HEK293 (cell line): ENCODE measurements around the gene HGF.

Experiments used
- CTCF ChIA-PET: fragments of 350-600 bp; formaldehyde crosslinking; extraction: SDS; loops from one replicate; lab custom pipeline; 2021; ENCODE audit warnings: antibody characterized with exemption; lab: Yijun Ruan, JAX
- POLR2A ChIA-PET: fragments of 300-600 bp; formaldehyde crosslinking; extraction: SDS; loops from one replicate; lab custom pipeline; 2020; ENCODE audit warnings: antibody characterized with exemption, inconsistent platforms; lab: Yijun Ruan, JAX
- H3K27ac ChIP-seq: fragments of 200-500 bp; sonication (Bioruptor generic); 2 replicates; pipeline ENCODE4 v1.5.1; 2014; ENCODE audit warnings: low read depth, low read length, control low read depth, inconsistent platforms; ENCODE audit errors: extremely low read depth
- H3K36me3 ChIP-seq, 2 experiments: fragments of 200-500 bp in 1 of 2; sonication (Bioruptor generic) in 1 of 2; 1 replicate in 1 of 2; 2 replicates in 1 of 2; pipeline ENCODE4 v1.5.1; 2014 to 2017; ENCODE audit warnings: inconsistent platforms in 2 of 2, low read length in 2 of 2; ENCODE audit not compliant: control insufficient read depth in 2 of 2, insufficient read depth in 1 of 2
- H3K4me1 ChIP-seq: fragments of 200-500 bp; sonication (Bioruptor generic); 2 replicates; pipeline ENCODE4 v1.5.1; 2014; ENCODE audit warnings: mild to moderate bottlenecking, low read length, inconsistent platforms; ENCODE audit not compliant: control insufficient read depth, insufficient read depth
- H3K4me3 ChIP-seq: 2 replicates; pipeline ENCODE4 v1.5.1; 2011; ENCODE audit warnings: low read depth, mild to moderate bottlenecking, control low read depth, low read length, moderate library complexity
- H3K9me3 ChIP-seq: fragments of 200-500 bp; sonication (Bioruptor generic); 2 replicates; pipeline ENCODE4 v1.5.1; 2014; ENCODE audit warnings: low read depth, low read length, inconsistent platforms; ENCODE audit not compliant: control insufficient read depth, insufficient read depth
- CTCF ChIP-seq: fragments of 450-650 bp; formaldehyde crosslinking; IDR thresholded peaks from 2 replicates; pipeline ENCODE4 v1.5.1; 2016; ENCODE audit warnings: missing biosample characterization, missing genetic modification characterization
- FEZF1 ChIP-seq: fragments of 450-650 bp; formaldehyde crosslinking; IDR thresholded peaks from 2 replicates; pipeline ENCODE4 v1.5.1; 2016; ENCODE audit warnings: missing biosample characterization, missing genetic modification characterization
- REPIN1 ChIP-seq: fragments of 450-650 bp; formaldehyde crosslinking; IDR thresholded peaks from 2 replicates; pipeline ENCODE4 v1.5.1; 2017; ENCODE audit warnings: missing biosample characterization, missing genetic modification characterization, low read depth
- ZBTB20 ChIP-seq: fragments of 450-650 bp; formaldehyde crosslinking; IDR thresholded peaks from 2 replicates; pipeline ENCODE4 v1.5.1; 2016; ENCODE audit warnings: missing biosample characterization, missing genetic modification characterization
- ZBTB8A ChIP-seq: fragments of 450-650 bp; formaldehyde crosslinking; IDR thresholded peaks from 2 replicates; pipeline ENCODE4 v1.5.1; 2016; ENCODE audit warnings: missing biosample characterization, missing genetic modification characterization
- ZFHX2 ChIP-seq: fragments of 450-650 bp; formaldehyde crosslinking; conservative IDR thresholded peaks from 2 replicates; pipeline ENCODE4 v1.5.1; 2016; ENCODE audit warnings: missing biosample characterization, missing genetic modification characterization
- ZNF138 ChIP-seq: fragments of 450-650 bp; formaldehyde crosslinking; IDR thresholded peaks from 2 replicates; pipeline ENCODE4 v1.5.1; 2016; ENCODE audit warnings: missing biosample characterization, missing genetic modification characterization, borderline replicate concordance
- ZNF146 ChIP-seq: fragments of 450-650 bp; formaldehyde crosslinking; IDR thresholded peaks from 2 replicates; pipeline ENCODE4 v1.5.1; 2016; ENCODE audit warnings: missing biosample characterization, missing genetic modification characterization
- ZNF175 ChIP-seq: fragments of 450-650 bp; formaldehyde crosslinking; IDR thresholded peaks from 2 replicates; pipeline ENCODE4 v1.5.1; 2016; ENCODE audit warnings: missing biosample characterization, missing genetic modification characterization
- ZNF274 ChIP-seq, 2 experiments: fragments of 200-500 bp in 1 of 2; fragments of 450-650 bp in 1 of 2; sonication (Bioruptor generic) in 1 of 2; formaldehyde crosslinking in 1 of 2; IDR thresholded peaks; 2 replicates each; pipeline versions ENCODE4 v1.5.1 to v1.6.1; 2014 to 2016; ENCODE audit warnings: borderline replicate concordance in 1 of 2, inconsistent platforms in 1 of 2, low read length in 1 of 2, missing biosample characterization in 1 of 2, missing genetic modification characterization in 1 of 2
- ZNF292 ChIP-seq: fragments of 450-650 bp; formaldehyde crosslinking; IDR thresholded peaks from 2 replicates; pipeline ENCODE4 v1.5.1; 2016; ENCODE audit warnings: low read depth, missing biosample characterization, missing genetic modification characterization, borderline replicate concordance
- ZNF341 ChIP-seq: fragments of 450-650 bp; formaldehyde crosslinking; IDR thresholded peaks from 2 replicates; pipeline ENCODE4; 2016; ENCODE audit warnings: low read depth, missing biosample characterization, missing genetic modification characterization
- ZNF449 ChIP-seq: fragments of 450-650 bp; formaldehyde crosslinking; IDR thresholded peaks from 2 replicates; pipeline ENCODE4 v1.5.1; 2017; ENCODE audit warnings: missing biosample characterization, mild to moderate bottlenecking, missing genetic modification characterization, moderate library complexity
- ZNF530 ChIP-seq: fragments of 450-650 bp; formaldehyde crosslinking; IDR thresholded peaks from 2 replicates; pipeline ENCODE4 v1.5.1; 2016; ENCODE audit warnings: low read depth, missing biosample characterization, missing genetic modification characterization
- ZNF623 ChIP-seq: fragments of 450-650 bp; formaldehyde crosslinking; IDR thresholded peaks from 2 replicates; pipeline ENCODE4 v1.5.1; 2016; ENCODE audit warnings: missing biosample characterization, missing genetic modification characterization
- ZNF654 ChIP-seq: fragments of 450-650 bp; formaldehyde crosslinking; IDR thresholded peaks from 2 replicates; pipeline ENCODE4 v1.5.1; 2016; ENCODE audit warnings: low read depth, missing biosample characterization, missing genetic modification characterization
- ZNF660 ChIP-seq: fragments of 450-650 bp; IDR thresholded peaks from 2 replicates; pipeline ENCODE4 v1.5.1; 2018; ENCODE audit warnings: missing biosample characterization, mild to moderate bottlenecking, missing genetic modification characterization
- ZNF677 ChIP-seq: fragments of 450-650 bp; IDR thresholded peaks from 2 replicates; pipeline ENCODE4 v1.5.0; 2018; ENCODE audit warnings: missing biosample characterization, mild to moderate bottlenecking, missing genetic modification characterization, moderate library complexity
- ZSCAN18 ChIP-seq: fragments of 450-650 bp; formaldehyde crosslinking; IDR thresholded peaks from 2 replicates; pipeline ENCODE4 v1.5.1; 2016; ENCODE audit warnings: missing biosample characterization, missing genetic modification characterization

The HGF gene

GRCh38 chr7:81719865-81720264 is 50.0 kb downstream of the HGF start:
- H3K9me3 ChIP-seq, result no peaks in the 10 kb centered on the region
- H3K27ac ChIP-seq, result no peak overlapping the region
- no peak for TF ChIP-seq ZNF175 (tag by site-specific recombination)
- no peak for TF ChIP-seq ZSCAN18 (tag by site-specific recombination)
- no peak for TF ChIP-seq ZNF146 (tag by site-specific recombination)
- TF ChIP-seq ZNF623, result no peak
- TF ChIP-seq ZNF530, result no peak
- no peak for TF ChIP-seq ZFHX2 (tag by site-specific recombination)
- no peak for TF ChIP-seq ZNF341
- no peak for TF ChIP-seq REPIN1
- TF ChIP-seq ZNF449 (tag by site-specific recombination), result no peak
- TF ChIP-seq ZNF274 (IDR thresholded peaks at IDR 0.05; ENCODE audit: low read length), result no peak
- no peak for TF ChIP-seq ZNF274 (tag by site-specific recombination; IDR thresholded peaks at IDR 0.05; ENCODE audit: borderline replicate concordance)
- no peak for TF ChIP-seq ZNF677 (tag by site-specific recombination)
- no peak for TF ChIP-seq ZBTB8A (tag by site-specific recombination)
- TF ChIP-seq ZBTB20 (tag by site-specific recombination), result no peak
- no peak for TF ChIP-seq ZNF138 (tag by site-specific recombination)
- ChIA-PET CTCF (no interaction called here), POLR2A (no interaction called here)
- H3K36me3 ChIP-seq, result no peaks in the 10 kb centered on the region
- H3K4me3 ChIP-seq, result no peak overlapping the region
- H3K4me1 ChIP-seq, result no peaks in the 10 kb centered on the region

DNA sequence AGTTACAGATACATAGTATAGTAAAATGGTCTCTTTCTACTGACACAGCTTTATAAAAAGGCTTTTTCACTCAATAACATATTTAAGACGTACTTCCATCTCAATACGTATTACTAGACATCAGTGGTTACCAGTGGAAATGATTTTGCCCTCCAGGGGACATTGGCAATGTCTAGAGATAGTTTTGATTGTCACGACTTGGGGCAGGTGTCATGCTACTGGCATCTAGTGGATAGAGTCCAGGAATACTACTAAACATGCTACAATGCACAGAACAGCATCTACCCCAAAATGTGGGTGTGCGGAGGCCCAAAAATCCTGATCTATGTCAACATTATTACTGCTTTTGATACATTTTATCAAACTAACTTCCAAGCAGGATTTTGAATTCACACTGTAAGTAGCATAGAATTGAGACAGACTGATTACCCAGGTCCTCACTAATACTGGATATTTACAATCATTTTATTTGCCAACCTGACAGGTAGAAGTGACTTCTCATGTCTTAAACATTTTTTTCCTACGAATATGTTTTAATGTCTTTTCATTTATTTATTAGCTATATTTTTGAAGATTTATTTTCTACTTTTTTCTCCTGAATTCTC is 53.8 kb downstream of the HGF start:
- no peak overlapping the region for H3K27ac ChIP-seq
- CTCF ChIA-PET, result interaction anchor here (0.6 to 2.8 kb wide), 15 partner anchors 11 to 1183 kb away, joined by 3 to 34 read pairs (median 4); no protein-coding TSS in a partner anchor
- no peaks in the 10 kb centered on the region for H3K9me3 ChIP-seq
- POLR2A ChIA-PET, result no interaction called here
- no peaks in the 10 kb centered on the region for H3K4me1 ChIP-seq
- H3K4me3 ChIP-seq, result no peak overlapping the region
- TF ChIP-seq ZNF654, result peak; percentile 62
- no peak for TF ChIP-seq FEZF1 (tag by site-specific recombination)
- peak; percentile 64 for TF ChIP-seq CTCF
- peak; percentile 88 for TF ChIP-seq ZNF660 (tag by site-specific recombination)
- TF ChIP-seq ZNF292, result no peak
- H3K36me3 ChIP-seq, result no peaks in the 10 kb centered on the region
